KMS-11 (cell line): ENCODE data around the gene MARK2.

Experiments
- H2AFZ ChIP-seq: fragments of 200-600 bp; sonication (generic); 2 replicates; pipeline ENCODE4 v1.6.1; 2016; ENCODE audit warnings: antibody characterized with exemption, mixed run types, low read depth
- H3K27ac ChIP-seq: fragments of 200-600 bp; sonication (generic); 2 replicates; pipeline ENCODE4 v1.6.1; 2016; ENCODE audit warnings: mild to moderate bottlenecking, mixed run types
- H3K27me3 ChIP-seq: fragments of 200-600 bp; sonication (generic); 2 replicates; pipeline ENCODE4 v1.6.1; 2017; ENCODE audit warnings: mild to moderate bottlenecking, low read depth, mixed run types, moderate library complexity; ENCODE audit not compliant: insufficient read depth
- H3K36me3 ChIP-seq: fragments of 200-600 bp; sonication (generic); 2 replicates; pipeline ENCODE4 v1.6.1; 2017; ENCODE audit warnings: mild to moderate bottlenecking, mixed run types; ENCODE audit not compliant: insufficient read depth
- H3K4me1 ChIP-seq: fragments of 200-600 bp; sonication (generic); 2 replicates; pipeline ENCODE4 v1.6.1; 2016; ENCODE audit warnings: mild to moderate bottlenecking, low read depth, mixed run types; ENCODE audit not compliant: poor library complexity, severe bottlenecking
- H3K4me2 ChIP-seq: fragments of 200-600 bp; sonication (generic); 2 replicates; pipeline ENCODE4 v1.7.0; 2016; ENCODE audit warnings: mild to moderate bottlenecking, mixed run types
- H3K4me3 ChIP-seq: fragments of 200-600 bp; sonication (generic); IDR thresholded peaks from 2 replicates; pipeline ENCODE4 v1.6.1; 2017; ENCODE audit warnings: low read depth, low read length, mixed read lengths; ENCODE audit not compliant: insufficient read depth
- H3K79me2 ChIP-seq: fragments of 200-600 bp; sonication (generic); 2 replicates; pipeline ENCODE4 v1.6.1; 2016; ENCODE audit warnings: low read depth, mixed run types; ENCODE audit not compliant: insufficient read depth
- H3K9ac ChIP-seq: fragments of 200-600 bp; sonication (generic); 2 replicates; pipeline ENCODE4 v1.6.1; 2016; ENCODE audit warnings: mild to moderate bottlenecking, mixed run types
- H4K20me1 ChIP-seq: fragments of 200-600 bp; sonication (generic); 2 replicates; pipeline ENCODE4 v1.6.1; 2016; ENCODE audit warnings: mild to moderate bottlenecking, mixed run types; ENCODE audit not compliant: insufficient read depth
- TF ChIP-seq, protein P1 (sequence below): fragments of 200-600 bp; sonication (generic); conservative IDR thresholded peaks from 2 replicates; pipeline ENCODE4 v1.6.1; 2017; ENCODE audit warnings: low read depth, mild to moderate bottlenecking, antibody characterized with exemption, low read length, moderate library complexity, mixed read lengths

Gene MARK2

DNA sequence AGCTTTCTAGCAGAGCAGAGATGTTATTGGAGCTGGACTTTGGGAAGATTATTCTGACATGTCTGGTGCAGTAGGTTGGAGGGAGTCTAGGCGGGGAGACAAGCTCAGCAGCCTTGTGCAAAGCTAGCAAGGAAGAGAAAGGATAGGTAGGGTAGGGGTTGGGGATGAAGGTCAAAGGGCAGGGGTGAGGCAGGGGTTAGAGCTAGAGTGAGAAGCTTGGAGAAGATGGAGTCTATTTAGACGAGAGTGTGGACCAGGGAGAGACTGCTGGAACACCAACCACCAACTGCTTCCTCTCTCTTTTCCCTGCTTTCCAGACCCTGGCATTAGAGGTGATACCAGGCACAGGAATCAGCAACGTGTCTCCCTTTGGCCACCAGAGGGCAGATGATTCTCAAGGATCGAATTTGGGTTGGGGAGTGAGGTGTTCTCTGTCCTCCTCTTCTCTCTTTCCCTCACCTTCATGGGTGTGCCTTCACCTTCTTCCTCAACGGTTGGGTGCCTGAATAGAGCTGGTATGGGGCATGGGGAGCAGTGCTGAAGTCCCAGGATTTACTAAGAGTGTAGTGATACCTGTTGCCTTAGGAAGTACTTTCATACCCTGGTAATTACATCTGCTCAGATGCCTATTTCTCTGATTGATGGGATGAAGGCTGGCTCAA is 1.8 kb upstream of the MARK2 start:
- Histone ChIP-seq H3K27ac (no peak overlapping the region), H3K9ac (no peak overlapping the region), H2AFZ (no peak overlapping the region; the same call in 1 of the 2 replicates)

DNA sequence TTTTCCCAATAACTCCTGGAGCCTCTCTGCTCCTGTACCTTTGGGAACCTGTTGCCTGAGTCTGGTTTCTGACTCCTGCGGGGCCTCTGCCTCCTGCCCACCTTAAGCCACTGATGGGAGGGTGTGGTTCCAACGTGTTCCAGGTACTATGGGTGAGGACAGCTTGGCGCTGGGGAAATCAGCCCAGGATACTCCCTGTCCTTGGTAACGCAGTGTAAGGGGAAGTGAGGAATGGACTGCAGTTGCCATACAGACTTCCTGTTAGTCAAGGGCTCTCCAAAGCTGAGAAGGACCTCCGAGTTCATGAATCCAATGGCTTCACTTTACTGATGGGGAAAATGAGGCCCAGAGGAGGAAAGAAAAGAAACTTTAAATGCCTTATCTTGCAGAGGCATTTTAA is 1.2 kb upstream of the MARK2 start:
- Histone ChIP-seq H3K36me3 (no peaks in the 10 kb centered on the region), H3K27me3 (no peaks in the 10 kb centered on the region), H4K20me1 (peaks cover 9% of the 10 kb centered on the region; the same call in 1 of the 2 replicates), H3K4me2 (peak overlapping the region; percentile 71; the same call in 1 of the 2 replicates), H3K4me1 (peaks cover 37% of the 10 kb centered on the region), H3K27ac (no peak overlapping the region), H3K79me2 (peaks cover 35% of the 10 kb centered on the region), H3K9ac (no peak overlapping the region), H2AFZ (peak overlapping the region; percentile 50; the same call in 1 of the 2 replicates), H3K4me3 (no peak overlapping the region)
- TF ChIP-seq, protein P1, sequence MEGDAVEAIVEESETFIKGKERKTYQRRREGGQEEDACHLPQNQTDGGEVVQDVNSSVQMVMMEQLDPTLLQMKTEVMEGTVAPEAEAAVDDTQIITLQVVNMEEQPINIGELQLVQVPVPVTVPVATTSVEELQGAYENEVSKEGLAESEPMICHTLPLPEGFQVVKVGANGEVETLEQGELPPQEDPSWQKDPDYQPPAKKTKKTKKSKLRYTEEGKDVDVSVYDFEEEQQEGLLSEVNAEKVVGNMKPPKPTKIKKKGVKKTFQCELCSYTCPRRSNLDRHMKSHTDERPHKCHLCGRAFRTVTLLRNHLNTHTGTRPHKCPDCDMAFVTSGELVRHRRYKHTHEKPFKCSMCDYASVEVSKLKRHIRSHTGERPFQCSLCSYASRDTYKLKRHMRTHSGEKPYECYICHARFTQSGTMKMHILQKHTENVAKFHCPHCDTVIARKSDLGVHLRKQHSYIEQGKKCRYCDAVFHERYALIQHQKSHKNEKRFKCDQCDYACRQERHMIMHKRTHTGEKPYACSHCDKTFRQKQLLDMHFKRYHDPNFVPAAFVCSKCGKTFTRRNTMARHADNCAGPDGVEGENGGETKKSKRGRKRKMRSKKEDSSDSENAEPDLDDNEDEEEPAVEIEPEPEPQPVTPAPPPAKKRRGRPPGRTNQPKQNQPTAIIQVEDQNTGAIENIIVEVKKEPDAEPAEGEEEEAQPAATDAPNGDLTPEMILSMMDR = no peak

More for the DNA sequence above, 1.8 kb upstream of the MARK2 start:
- Histone ChIP-seq H3K27me3 (no peaks in the 10 kb centered on the region), H3K79me2 (peaks cover 29% of the 10 kb centered on the region), H4K20me1 (peaks cover 9% of the 10 kb centered on the region; the same call in 1 of the 2 replicates), H3K4me2 (peak overlapping the region; percentile 71; the same call in 1 of the 2 replicates), H3K4me1 (peaks cover 37% of the 10 kb centered on the region), H3K36me3 (no peaks in the 10 kb centered on the region), H3K4me3 (no peak overlapping the region)
- TF ChIP-seq, protein P1 = peak; percentile 84

DNA sequence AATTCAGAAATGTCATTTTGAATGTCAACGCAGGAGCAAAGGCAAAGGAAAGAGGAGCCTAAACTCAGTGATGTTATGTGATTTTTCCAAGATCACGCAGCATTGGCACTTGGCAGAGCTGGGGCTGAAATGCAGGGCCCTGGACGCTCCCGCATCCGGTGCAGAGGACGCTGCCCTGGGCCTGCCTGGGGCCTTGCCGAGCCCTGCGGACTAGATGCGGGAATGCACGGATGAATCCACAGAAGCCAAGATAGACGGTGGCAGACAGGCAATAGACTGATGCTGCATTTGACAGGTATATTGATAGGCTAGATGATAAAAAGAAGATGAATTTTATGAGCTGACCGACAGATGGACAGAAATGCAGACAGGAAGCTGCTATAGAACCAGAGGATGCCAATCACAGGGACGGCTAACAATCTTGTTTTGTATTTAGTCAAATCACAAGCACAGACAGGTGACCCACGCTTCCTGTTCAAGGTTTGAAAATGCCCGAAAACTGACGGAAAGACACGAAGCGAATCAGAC is 696 bp upstream of the MARK2 start:
- TF ChIP-seq, protein P1 = no peak
- Histone ChIP-seq H3K36me3 (no peaks in the 10 kb centered on the region), H2AFZ (peak overlapping the region; percentile 50)

DNA sequence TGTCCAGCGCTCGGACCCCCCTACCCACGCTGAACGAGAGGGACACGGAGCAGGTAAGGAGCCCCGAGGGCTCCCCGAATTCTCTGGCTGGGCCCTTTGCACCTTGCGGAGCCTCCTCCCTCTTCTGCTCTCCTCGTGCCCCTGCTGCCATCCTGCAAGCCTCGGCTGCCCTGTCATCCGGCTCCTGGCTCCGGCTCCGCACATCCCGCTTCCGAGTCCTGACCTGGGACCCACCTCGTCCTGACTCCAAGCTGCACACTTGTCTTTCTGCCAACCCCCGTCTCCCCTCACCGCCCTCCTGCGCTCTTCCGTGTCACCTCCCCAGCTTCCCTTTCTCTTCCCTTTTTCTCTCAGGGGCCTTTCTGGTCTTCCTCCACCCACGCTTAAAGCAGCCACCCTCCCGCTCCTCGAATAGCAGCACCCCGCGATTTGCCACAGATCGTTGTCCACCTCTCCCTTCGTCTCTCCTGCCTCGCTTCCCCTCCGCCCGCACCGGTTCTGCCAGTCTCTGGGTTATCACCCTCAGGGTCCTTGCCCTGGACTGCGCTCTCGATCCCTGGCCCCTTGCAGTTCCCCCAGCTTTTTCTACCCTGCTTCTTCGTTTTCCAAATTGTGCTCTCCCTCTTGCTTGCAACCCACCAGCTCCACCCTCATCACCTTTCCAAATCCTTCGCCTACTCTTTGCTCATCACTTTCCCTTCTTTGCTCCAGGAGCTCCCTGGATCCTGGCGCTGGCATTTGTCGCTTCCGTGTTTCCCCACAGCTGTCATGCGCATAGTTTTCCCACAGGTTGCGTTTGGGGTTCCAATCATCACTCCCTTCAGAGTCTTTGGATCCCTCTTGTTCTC is 822 bp downstream of the MARK2 start:
- H3K4me3 ChIP-seq = no peak overlapping the region
- H3K27ac ChIP-seq = peak overlapping the region; percentile 29; the same call in 1 of the 2 replicates
- H2AFZ ChIP-seq = peak overlapping the region; percentile 42
- H3K4me2 ChIP-seq = peak overlapping the region; percentile 95
- TF ChIP-seq, protein P1 = no peak
- H3K4me1 ChIP-seq = peaks cover 41% of the 10 kb centered on the region
- peaks cover 9% of the 10 kb centered on the region; the same call in 1 of the 2 replicates for H4K20me1 ChIP-seq
- H3K9ac ChIP-seq = peak overlapping the region; percentile 76
- H3K36me3 ChIP-seq = no peaks in the 10 kb centered on the region
- H3K79me2 ChIP-seq = peaks cover 53% of the 10 kb centered on the region
- no peaks in the 10 kb centered on the region for H3K27me3 ChIP-seq

More for the DNA sequence above, 696 bp upstream of the MARK2 start:
- Histone ChIP-seq H3K4me2 (peak overlapping the region; percentile 71), H3K4me1 (peaks cover 41% of the 10 kb centered on the region), H3K27ac (no peak overlapping the region), H3K27me3 (no peaks in the 10 kb centered on the region), H4K20me1 (peaks cover 9% of the 10 kb centered on the region; the same call in 1 of the 2 replicates), H3K4me3 (no peak overlapping the region), H3K79me2 (peaks cover 40% of the 10 kb centered on the region), H3K9ac (peak overlapping the region; percentile 76; the same call in 1 of the 2 replicates)
